Panc1 (cell line): ENCODE measurements around the gene TMEM40. TPM values are rescaled to one million over a fixed set of nuclear protein-coding genes. Genes with fewer than 3 reads are reported as not detected.

Source experiments
- ATAC-seq: fragments of 200-7000 bp; cut with Tn5 transposase; 2 replicates; pipeline ENCODE4 v1.9.1; 2020; ENCODE audit warnings: mild to moderate bottlenecking, moderate library complexity
- BruUV-seq: library from RNA; stranded (reverse); fragments of 400-500 nt; replicated peaks from 2 replicates; lab custom pipeline; 2021; lab: Mats Ljungman, UMichigan
- CTCF ChIA-PET: fragments of 300-600 bp; sonication (Branson Sonifier 250); formaldehyde crosslinking; loops from one replicate; lab custom pipeline; 2022; ENCODE audit warnings: antibody characterized with exemption; lab: Charles Lee
- POLR2A ChIA-PET: fragments of 300-600 bp; sonication (Branson Sonifier 250); formaldehyde crosslinking; loops from one replicate; lab custom pipeline; 2022; ENCODE audit warnings: antibody characterized with exemption; lab: Charles Lee
- DNase-seq: peaks from one replicate; pipeline ENCODE4 v3.0.0-alpha.2; 2010; ENCODE audit warnings: low read depth, low spot score
- H3K27ac ChIP-seq: 2 replicates; pipeline ENCODE4 v1.5.1; 2011; ENCODE audit warnings: mild to moderate bottlenecking, low read length, inconsistent platforms
- H3K27me3 ChIP-seq: fragments of 200-500 bp; sonication (Bioruptor generic); 2 replicates; pipeline ENCODE4 v1.6.0; 2014; ENCODE audit warnings: low read length, inconsistent platforms; ENCODE audit not compliant: control insufficient read depth, insufficient read depth
- H3K36me3 ChIP-seq: fragments of 200-500 bp; sonication (Bioruptor generic); 2 replicates; pipeline ENCODE4 v1.5.1; 2014; ENCODE audit warnings: inconsistent platforms, mild to moderate bottlenecking, low read length, moderate library complexity; ENCODE audit not compliant: control insufficient read depth, insufficient read depth
- H3K4me1 ChIP-seq: 2 replicates; pipeline ENCODE4 v1.5.1; 2011; ENCODE audit warnings: inconsistent platforms, mild to moderate bottlenecking, low read length, moderate library complexity; ENCODE audit not compliant: control insufficient read depth, insufficient read depth
- H3K4me3 ChIP-seq, 2 experiments: 2 replicates each; pipeline ENCODE4 v1.5.1; 2011 to 2012; ENCODE audit warnings: low read depth in 2 of 2, low read length in 2 of 2, mild to moderate bottlenecking in 2 of 2, inconsistent platforms in 1 of 2, moderate library complexity in 1 of 2
- H3K9me3 ChIP-seq: fragments of 200-500 bp; sonication (Bioruptor generic); 2 replicates; pipeline ENCODE4 v1.5.1; 2014; ENCODE audit warnings: low read depth, mild to moderate bottlenecking, inconsistent platforms, low read length, moderate library complexity; ENCODE audit not compliant: control insufficient read depth, insufficient read depth
- CTCF ChIP-seq: fragments of 450-650 bp; IDR thresholded peaks from 2 replicates; pipeline ENCODE4 v1.5.1; 2017; ENCODE audit warnings: mild to moderate bottlenecking
- POLR2AphosphoS5 ChIP-seq: IDR thresholded peaks from 2 replicates; pipeline ENCODE4 v1.6.1; 2012; ENCODE audit warnings: mild to moderate bottlenecking, low read depth, low read length, moderate library complexity
- SIN3A ChIP-seq: IDR thresholded peaks from 2 replicates; pipeline ENCODE4 v1.6.1; 2012; ENCODE audit warnings: low read depth, mild to moderate bottlenecking, low read length, moderate library complexity, borderline replicate concordance; ENCODE audit not compliant: insufficient read depth
- TCF7L2 ChIP-seq: IDR thresholded peaks from 2 replicates; pipeline ENCODE4 v1.6.1; 2011; ENCODE audit warnings: mild to moderate bottlenecking, low read depth, low read length, inconsistent platforms
- in situ Hi-C: cut with HindIII; loops from 2 replicates; pipeline ENCODE4 v1.10.0; 2016; ENCODE audit warnings: low sequenced_read_pairs, low pct_unique_long_range_greater_than_20kb
- intact Hi-C: fragments of 100-400 bp; cut with micrococcal nuclease; formaldehyde crosslinking; loops from one replicate; pipeline ENCODE4 v1.10.0; 2022; ENCODE audit not compliant: unreplicated experiment
- total RNA-seq: library from RNA; stranded (reverse); gene quantifications from one replicate; pipeline ENCODE4 v1.2.1, GENCODE V29; 2021; ENCODE audit not compliant: unreplicated experiment
- TF ChIP-seq, protein P1 (sequence below), 2 experiments: IDR thresholded peaks; 2 replicates each; pipeline ENCODE4 v1.6.1; 2011 to 2012; ENCODE audit warnings: low read depth in 2 of 2, control low read depth in 1 of 2, low read length in 1 of 2, mild to moderate bottlenecking in 1 of 2, moderate library complexity in 1 of 2; ENCODE audit not compliant: insufficient read depth in 1 of 2

Gene TMEM40
- total RNA-seq, 1 experiment from 2014 or later = 1.3 TPM

GRCh38 chr3:12756635-12757034 is 2.4 kb downstream of the TMEM40 start:
- BruUV-seq = no TSS peak
- H3K36me3 ChIP-seq = no peaks in the 10 kb centered on the region
- TF ChIP-seq, protein P1, sequence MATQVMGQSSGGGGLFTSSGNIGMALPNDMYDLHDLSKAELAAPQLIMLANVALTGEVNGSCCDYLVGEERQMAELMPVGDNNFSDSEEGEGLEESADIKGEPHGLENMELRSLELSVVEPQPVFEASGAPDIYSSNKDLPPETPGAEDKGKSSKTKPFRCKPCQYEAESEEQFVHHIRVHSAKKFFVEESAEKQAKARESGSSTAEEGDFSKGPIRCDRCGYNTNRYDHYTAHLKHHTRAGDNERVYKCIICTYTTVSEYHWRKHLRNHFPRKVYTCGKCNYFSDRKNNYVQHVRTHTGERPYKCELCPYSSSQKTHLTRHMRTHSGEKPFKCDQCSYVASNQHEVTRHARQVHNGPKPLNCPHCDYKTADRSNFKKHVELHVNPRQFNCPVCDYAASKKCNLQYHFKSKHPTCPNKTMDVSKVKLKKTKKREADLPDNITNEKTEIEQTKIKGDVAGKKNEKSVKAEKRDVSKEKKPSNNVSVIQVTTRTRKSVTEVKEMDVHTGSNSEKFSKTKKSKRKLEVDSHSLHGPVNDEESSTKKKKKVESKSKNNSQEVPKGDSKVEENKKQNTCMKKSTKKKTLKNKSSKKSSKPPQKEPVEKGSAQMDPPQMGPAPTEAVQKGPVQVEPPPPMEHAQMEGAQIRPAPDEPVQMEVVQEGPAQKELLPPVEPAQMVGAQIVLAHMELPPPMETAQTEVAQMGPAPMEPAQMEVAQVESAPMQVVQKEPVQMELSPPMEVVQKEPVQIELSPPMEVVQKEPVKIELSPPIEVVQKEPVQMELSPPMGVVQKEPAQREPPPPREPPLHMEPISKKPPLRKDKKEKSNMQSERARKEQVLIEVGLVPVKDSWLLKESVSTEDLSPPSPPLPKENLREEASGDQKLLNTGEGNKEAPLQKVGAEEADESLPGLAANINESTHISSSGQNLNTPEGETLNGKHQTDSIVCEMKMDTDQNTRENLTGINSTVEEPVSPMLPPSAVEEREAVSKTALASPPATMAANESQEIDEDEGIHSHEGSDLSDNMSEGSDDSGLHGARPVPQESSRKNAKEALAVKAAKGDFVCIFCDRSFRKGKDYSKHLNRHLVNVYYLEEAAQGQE (IDR thresholded peaks at IDR 0.05; ENCODE audit: insufficient read depth in 1 of 2, low read depth in 2 of 2, low read length in 1 of 2) = no peak
- TF ChIP-seq TCF7L2 (no peak), SIN3A (no peak), CTCF (no peak), POLR2AphosphoS5 (no peak)
- no peak for ATAC-seq
- POLR2A ChIA-PET = no interaction called here
- H3K27me3 ChIP-seq = no peaks in the 10 kb centered on the region
- DNase-seq = no peak
- no peak overlapping the region for H3K4me3 ChIP-seq
- H3K4me1 ChIP-seq = peaks cover 13% of the 10 kb centered on the region
- H3K9me3 ChIP-seq = no peaks in the 10 kb centered on the region
- CTCF ChIA-PET = no interaction called here
- intact Hi-C loops = no loop called here
- in situ Hi-C loops = no loop called here
- no peak overlapping the region for H3K27ac ChIP-seq

DNA sequence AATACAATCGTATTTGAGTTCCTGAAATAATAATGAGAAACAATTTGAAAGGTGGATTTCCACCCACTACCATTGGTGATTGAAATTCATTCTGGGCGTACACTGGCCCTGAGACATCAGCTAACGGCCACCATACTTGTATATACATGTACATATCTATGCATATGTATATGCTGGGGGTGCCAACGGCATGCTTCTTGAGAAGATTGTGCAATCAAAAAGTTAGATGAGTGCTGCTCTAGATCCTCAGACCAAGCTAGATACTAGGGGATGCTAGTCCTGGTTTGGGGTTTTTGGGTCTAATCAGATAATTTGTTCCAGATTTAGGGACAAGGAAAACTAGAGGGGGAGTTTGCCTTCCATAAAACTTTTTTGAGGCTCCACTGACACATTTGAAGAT is 2.9 kb downstream of the TMEM40 start:
- H3K9me3 ChIP-seq = no peaks in the 10 kb centered on the region
- H3K4me3 ChIP-seq = no peak overlapping the region
- H3K4me1 ChIP-seq = peaks cover 13% of the 10 kb centered on the region
- intact Hi-C loops (no loop called here), in situ Hi-C loops (no loop called here)
- H3K27ac ChIP-seq = no peak overlapping the region
- H3K27me3 ChIP-seq = no peaks in the 10 kb centered on the region
- no peaks in the 10 kb centered on the region for H3K36me3 ChIP-seq
- no TSS peak for BruUV-seq
- DNase-seq = no peak
- TF ChIP-seq TCF7L2 (no peak), POLR2AphosphoS5 (no peak), SIN3A (no peak), CTCF (no peak)
- TF ChIP-seq, protein P1 (IDR thresholded peaks at IDR 0.05; ENCODE audit: insufficient read depth in 1 of 2, low read depth in 2 of 2, low read length in 1 of 2) = no peak
- ChIA-PET CTCF (no interaction called here), POLR2A (no interaction called here)
- ATAC-seq = no peak
